ENCODE results near the gene SLC22A7.

DNA sequence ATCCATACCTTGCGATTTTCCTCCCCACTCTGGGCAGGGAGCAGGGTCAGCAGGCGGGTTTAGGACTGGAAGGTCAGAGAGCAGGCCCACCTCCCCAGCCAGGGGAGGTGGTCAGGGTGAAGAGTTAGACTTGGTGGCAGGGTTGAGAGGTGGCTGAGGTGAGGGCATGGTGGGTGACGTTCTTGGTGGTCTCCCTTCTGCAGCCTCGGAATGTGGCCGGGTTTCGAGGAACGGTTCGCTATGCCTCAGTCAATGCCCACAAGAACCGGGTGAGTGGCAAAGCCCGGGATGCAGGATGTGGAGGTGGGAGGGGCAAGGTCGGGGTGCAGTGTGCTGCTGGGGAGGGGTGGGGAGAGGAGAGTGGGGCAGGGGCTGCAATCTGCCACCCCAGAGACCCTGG lies 43.2 kb upstream of the SLC22A7 start:
- TF ChIP-seq, protein P1, sequence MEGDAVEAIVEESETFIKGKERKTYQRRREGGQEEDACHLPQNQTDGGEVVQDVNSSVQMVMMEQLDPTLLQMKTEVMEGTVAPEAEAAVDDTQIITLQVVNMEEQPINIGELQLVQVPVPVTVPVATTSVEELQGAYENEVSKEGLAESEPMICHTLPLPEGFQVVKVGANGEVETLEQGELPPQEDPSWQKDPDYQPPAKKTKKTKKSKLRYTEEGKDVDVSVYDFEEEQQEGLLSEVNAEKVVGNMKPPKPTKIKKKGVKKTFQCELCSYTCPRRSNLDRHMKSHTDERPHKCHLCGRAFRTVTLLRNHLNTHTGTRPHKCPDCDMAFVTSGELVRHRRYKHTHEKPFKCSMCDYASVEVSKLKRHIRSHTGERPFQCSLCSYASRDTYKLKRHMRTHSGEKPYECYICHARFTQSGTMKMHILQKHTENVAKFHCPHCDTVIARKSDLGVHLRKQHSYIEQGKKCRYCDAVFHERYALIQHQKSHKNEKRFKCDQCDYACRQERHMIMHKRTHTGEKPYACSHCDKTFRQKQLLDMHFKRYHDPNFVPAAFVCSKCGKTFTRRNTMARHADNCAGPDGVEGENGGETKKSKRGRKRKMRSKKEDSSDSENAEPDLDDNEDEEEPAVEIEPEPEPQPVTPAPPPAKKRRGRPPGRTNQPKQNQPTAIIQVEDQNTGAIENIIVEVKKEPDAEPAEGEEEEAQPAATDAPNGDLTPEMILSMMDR (conservative IDR thresholded peaks at IDR 0.05; ENCODE audit: low read depth, low read length), result no peak
- TF ChIP-seq EZH2 (IDR thresholded peaks at IDR 0.05; ENCODE audit: low read length, unreplicated experiment) (no peak), EZH2phosphoT487 (IDR thresholded peaks at IDR 0.05; ENCODE audit: borderline replicate concordance, low read length) (no peak)
